Posterior cingulate gyrus (tissue), 11 donors: ENCODE data around the gene TMEM39B.
"Not testable (repeated sequence)": the region's sequence is repeated elsewhere in the genome, so short reads cannot be mapped to it uniquely, and the experiment has no call there.

Experiments used
- DNase-seq, 10 donors: peaks; one replicate each; pipeline versions ENCODE4 v3.0.0 to v3.0.0-alpha.2; 2020 to 2021; ENCODE audit warnings: mixed read lengths in 3 of 10
- intact Hi-C: fragments of 100-400 bp; cut with DNase I; formaldehyde crosslinking; loops from one replicate; pipeline ENCODE4 v1.15.1; 2023

Gene TMEM39B

DNA sequence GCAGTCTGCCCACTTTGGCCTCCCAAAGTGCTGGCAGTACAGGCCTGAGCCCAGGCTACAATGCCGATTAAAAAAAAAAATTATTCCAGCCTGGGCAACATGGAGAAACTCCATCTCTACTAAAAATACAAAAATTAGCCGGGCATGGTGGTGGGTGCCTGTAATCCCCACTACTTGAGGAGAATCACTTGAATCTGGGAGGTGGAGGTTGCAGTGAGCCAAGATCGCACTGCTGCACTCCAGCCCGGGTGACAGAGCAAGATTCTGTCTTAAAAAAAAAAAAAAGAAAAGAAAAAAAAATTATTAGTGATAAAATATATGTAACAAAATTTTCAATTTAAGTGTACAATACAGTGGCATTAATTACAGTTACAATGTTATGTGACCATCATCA, 70.6 kb downstream of the TMEM39B start:
- DNase-seq, intact Hi-C loops: not testable (repeated sequence)

DNA sequence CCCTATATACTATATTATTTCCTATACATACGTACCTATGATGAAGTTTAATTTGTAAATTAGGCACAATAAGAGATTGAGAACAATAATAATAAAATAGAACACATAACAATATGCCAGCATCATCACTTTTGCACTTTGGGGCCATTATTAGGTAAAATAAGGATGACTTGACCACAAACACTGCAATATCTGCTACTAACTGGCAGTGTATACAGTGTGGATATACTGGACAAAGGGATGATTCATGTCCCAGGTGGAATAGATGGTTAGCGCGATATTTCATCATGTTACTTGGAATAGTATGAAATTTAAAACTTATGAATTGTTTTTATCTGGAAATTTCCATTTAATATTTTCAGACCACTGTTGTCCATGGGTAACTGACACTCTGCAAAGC, 71.3 kb downstream of the TMEM39B start:
- DNase-seq = no peak
- intact Hi-C loops = no loop called here

DNA sequence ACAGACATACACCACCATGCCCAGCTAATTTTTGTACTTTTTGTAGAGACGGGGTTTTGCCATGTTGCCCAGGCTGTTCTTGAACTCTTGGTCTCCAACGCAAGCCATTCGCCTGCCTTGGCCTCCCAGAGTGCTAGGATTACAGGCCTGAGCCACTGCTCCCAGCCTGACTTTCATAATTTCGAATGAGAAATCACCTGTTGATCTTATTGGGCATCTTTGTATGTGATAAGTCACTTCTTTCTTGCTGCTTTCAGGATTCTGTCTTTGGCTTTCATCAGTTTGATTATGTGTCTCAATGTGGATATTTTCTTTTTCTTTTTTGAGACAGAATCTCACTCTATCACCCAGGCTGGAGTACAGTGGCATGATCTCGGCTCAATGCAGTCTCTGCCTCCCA, 75.1 kb downstream of the TMEM39B start:
- DNase-seq, intact Hi-C loops: not testable (repeated sequence)

DNA sequence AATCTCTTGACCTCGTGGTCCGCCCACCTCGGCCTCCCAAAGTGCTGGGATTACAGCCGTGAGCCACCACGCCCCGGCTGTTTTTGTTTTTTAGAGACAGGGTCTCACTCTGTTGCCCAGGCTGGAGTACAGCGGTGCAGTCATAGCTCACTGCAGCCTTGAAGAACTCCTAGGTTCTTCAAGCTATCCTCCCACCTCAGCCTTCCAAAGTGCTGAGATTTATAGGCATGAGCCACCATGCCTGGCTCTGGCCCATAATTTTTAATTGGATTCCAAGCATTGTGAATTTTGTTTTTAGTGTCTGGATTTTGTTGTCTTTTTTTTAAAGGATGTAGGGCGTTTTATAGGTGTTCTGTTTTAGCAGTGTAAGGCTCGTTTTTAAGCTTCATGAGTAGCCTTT, 78.1 kb downstream of the TMEM39B start:
- intact Hi-C loops = no loop called here
- DNase-seq = no peak

DNA sequence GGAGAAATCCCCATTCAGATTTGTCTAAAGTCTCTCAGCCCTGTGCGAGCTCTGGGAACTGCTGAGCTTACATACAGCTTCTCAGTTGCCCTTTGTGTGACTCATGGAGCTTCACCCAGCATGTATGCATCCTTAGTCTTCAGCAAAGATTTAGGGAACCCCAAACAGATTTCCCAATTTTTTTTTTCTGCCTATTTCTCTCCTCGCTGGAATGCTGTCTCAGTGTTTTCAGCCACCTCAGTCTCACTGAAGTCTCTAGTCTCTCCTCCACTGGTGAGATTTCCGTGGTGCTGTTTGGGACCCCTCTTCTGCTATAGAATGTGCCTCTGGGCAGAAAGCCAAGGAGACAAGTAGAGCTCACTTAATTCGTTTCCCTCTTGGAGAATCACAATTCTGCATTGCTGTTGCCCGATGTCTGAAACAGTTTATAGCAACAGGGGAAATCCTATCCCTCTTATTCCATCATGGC, 78.6 kb downstream of the TMEM39B start:
- intact Hi-C loops = no loop called here
- no peak for DNase-seq
